HG02678 (cell line): ENCODE data around the gene GTPBP3.

Experiments
- ATAC-seq: cut with Tn5 transposase; IDR thresholded peaks from one replicate; pipeline ENCODE4 v1.9.1; 2021; ENCODE audit warnings: mild to moderate bottlenecking, moderate library complexity; ENCODE audit not compliant: unreplicated experiment

Gene GTPBP3

GRCh38 chr19:17378271-17378670, 40.9 kb downstream of the GTPBP3 start:
- no peak for ATAC-seq

- no peak for ATAC-seq
Observed at GRCh38 chr19:17379221-17379631, 41.9 kb downstream of the GTPBP3 start.

GRCh38 chr19:17380426-17381138, 43.2 kb downstream of the GTPBP3 start:
- ATAC-seq, result no peak

- ATAC-seq, result no peak
Observed at GRCh38 chr19:17385878-17386611, 48.7 kb downstream of the GTPBP3 start.

GRCh38 chr19:17389288-17389687, 51.9 kb downstream of the GTPBP3 start:
- no peak for ATAC-seq

- no peak for ATAC-seq
Observed at GRCh38 chr19:17389957-17390664, 52.8 kb downstream of the GTPBP3 start.

- ATAC-seq, result peak; percentile 94
Observed at GRCh38 chr19:17390665-17391370, 53.5 kb downstream of the GTPBP3 start.

GRCh38 chr19:17391371-17392151, 54.2 kb downstream of the GTPBP3 start:
- ATAC-seq, result no peak
